Smooth muscle cell (in vitro differentiated cells): ENCODE measurements around the gene SUCLG1. TPM values are rescaled to one million over a fixed set of nuclear protein-coding genes. Genes with fewer than 3 reads are reported as not detected.

ENCODE experiments used
- DNase-seq: peaks from one replicate; lab custom pipeline; 2025; ENCODE audit not compliant: unreplicated experiment; lab: John Stamatoyannopoulos, UW
- H2AFZ ChIP-seq: fragments of 200-600 bp; sonication (generic); 2 replicates; pipeline ENCODE4 v1.6.0; 2016; ENCODE audit warnings: antibody characterized with exemption, low read depth, mild to moderate bottlenecking
- H3F3A ChIP-seq: fragments of 200-600 bp; sonication (generic); 2 replicates; pipeline ENCODE4 v1.6.0; 2017; ENCODE audit warnings: antibody characterized with exemption, low read depth
- H3K27ac ChIP-seq: fragments of 200-600 bp; sonication (generic); 2 replicates; pipeline ENCODE4 v1.5.1; 2016; ENCODE audit warnings: low read depth, mild to moderate bottlenecking
- H3K27me3 ChIP-seq: fragments of 200-600 bp; sonication (generic); 2 replicates; pipeline ENCODE4 v1.6.1; 2016; ENCODE audit warnings: low read depth, mild to moderate bottlenecking
- H3K36me3 ChIP-seq: fragments of 200-600 bp; sonication (generic); 2 replicates; pipeline ENCODE4 v1.5.1; 2016; ENCODE audit warnings: low read depth
- H3K4me1 ChIP-seq: fragments of 200-600 bp; sonication (generic); 2 replicates; pipeline ENCODE4 v1.5.1; 2016; ENCODE audit warnings: low read depth
- H3K4me2 ChIP-seq: fragments of 200-600 bp; sonication (generic); 2 replicates; pipeline ENCODE4 v1.6.0; 2016; ENCODE audit warnings: mild to moderate bottlenecking
- H3K4me3 ChIP-seq: fragments of 200-600 bp; sonication (generic); 2 replicates; pipeline ENCODE4 v1.5.1; 2016; ENCODE audit warnings: mild to moderate bottlenecking
- H3K79me2 ChIP-seq: fragments of 200-600 bp; sonication (generic); 2 replicates; pipeline ENCODE4 v1.6.0; 2016; ENCODE audit warnings: low read depth, mild to moderate bottlenecking
- H3K9ac ChIP-seq: fragments of 200-600 bp; sonication (generic); 2 replicates; pipeline ENCODE4 v1.6.0; 2016; ENCODE audit warnings: low read depth
- H3K9me3 ChIP-seq: fragments of 200-600 bp; sonication (generic); replicated peaks from 2 replicates; pipeline ENCODE4 v1.5.1; 2016; ENCODE audit warnings: low read depth
- H4K20me1 ChIP-seq: fragments of 200-600 bp; sonication (generic); 2 replicates; pipeline ENCODE4 v1.6.0; 2016; ENCODE audit warnings: low read depth
- WGBS: methylation state at CpG from one replicate; pipeline ENCODE4 v1.1.7; 2016; ENCODE audit warnings: low lambda C conversion rate; 5-methylcytosine and 5-hydroxymethylcytosine counted together
- polyA plus RNA-seq: library from polyadenylated mRNA; unstranded; fragments of >200 nt; fragmentation: Nextera tagmentation; extraction: Ambion mirVana; gene quantifications from 2 replicates; pipeline ENCODE4 v1.2.1, GENCODE V29; 2016
- total RNA-seq: library from RNA; depleted of rRNA; stranded (reverse); fragments of >200 nt; gene quantifications from 2 replicates; pipeline ENCODE4 v1.2.3, GENCODE V29; 2014
- TF ChIP-seq, protein P1 (sequence below): fragments of 200-600 bp; sonication (generic); IDR thresholded peaks from 2 replicates; pipeline ENCODE4 v1.5.1; 2017; ENCODE audit warnings: borderline replicate concordance, mild to moderate bottlenecking, antibody characterized with exemption; ENCODE audit not compliant: insufficient read depth, poor library complexity, severe bottlenecking

Gene SUCLG1
- total and polyA plus RNA-seq, 2 experiments from 2014 or later = 63.1 to 81.7 TPM

DNA sequence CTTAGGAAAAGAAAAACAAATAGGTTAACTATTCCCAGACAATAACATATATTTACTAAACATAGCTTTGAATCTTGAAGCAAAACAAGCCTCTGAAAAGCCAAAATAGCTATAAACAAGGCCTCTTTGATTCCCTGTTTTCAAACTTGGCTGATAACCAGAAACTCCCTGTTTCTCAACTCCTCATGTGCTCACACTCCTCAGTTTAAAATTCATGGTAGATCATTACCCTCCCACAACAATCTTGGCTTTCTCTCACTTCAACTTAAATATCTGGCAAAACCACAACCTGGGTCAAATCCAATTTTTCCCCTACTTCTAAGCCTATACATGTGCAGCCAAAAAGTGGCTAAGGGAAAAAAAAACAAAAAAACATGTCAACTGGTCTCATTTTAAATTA lies 15.6 kb downstream of the SUCLG1 start:
- no peaks in the 10 kb centered on the region for H3K4me1 ChIP-seq
- H3K4me2 ChIP-seq = no peak overlapping the region
- H3K9ac ChIP-seq = no peak overlapping the region
- H3K36me3 ChIP-seq = peaks cover 20% of the 10 kb centered on the region
- H3K4me3 ChIP-seq = no peak overlapping the region
- H3F3A ChIP-seq = no peaks in the 10 kb centered on the region
- no peaks in the 10 kb centered on the region for H3K9me3 ChIP-seq
- H4K20me1 ChIP-seq = no peaks in the 10 kb centered on the region
- H3K27ac ChIP-seq = no peak overlapping the region
- TF ChIP-seq, protein P1, sequence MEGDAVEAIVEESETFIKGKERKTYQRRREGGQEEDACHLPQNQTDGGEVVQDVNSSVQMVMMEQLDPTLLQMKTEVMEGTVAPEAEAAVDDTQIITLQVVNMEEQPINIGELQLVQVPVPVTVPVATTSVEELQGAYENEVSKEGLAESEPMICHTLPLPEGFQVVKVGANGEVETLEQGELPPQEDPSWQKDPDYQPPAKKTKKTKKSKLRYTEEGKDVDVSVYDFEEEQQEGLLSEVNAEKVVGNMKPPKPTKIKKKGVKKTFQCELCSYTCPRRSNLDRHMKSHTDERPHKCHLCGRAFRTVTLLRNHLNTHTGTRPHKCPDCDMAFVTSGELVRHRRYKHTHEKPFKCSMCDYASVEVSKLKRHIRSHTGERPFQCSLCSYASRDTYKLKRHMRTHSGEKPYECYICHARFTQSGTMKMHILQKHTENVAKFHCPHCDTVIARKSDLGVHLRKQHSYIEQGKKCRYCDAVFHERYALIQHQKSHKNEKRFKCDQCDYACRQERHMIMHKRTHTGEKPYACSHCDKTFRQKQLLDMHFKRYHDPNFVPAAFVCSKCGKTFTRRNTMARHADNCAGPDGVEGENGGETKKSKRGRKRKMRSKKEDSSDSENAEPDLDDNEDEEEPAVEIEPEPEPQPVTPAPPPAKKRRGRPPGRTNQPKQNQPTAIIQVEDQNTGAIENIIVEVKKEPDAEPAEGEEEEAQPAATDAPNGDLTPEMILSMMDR = no peak
- DNase-seq = no peak
- H3K27me3 ChIP-seq = no peaks in the 10 kb centered on the region
- peaks cover 11% of the 10 kb centered on the region for H3K79me2 ChIP-seq
- H2AFZ ChIP-seq = no peak overlapping the region

DNA sequence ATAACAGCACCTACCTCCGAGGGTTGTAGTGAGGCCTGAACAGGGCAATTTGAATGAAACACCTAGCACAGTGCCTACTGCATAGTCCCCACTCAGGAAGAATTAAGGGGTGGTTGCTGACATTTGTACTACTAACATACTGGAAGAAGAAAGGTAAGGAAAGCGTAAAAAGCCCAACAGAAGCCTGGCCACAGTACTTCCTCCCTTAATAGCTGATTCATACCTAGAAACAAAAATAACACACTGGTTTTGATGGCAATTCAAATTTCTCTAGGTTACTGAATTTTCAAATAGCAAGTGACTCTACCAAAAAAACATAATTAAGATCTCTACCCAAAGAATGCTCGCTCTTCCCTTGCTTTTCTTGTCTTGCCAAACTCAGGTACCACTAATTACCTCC lies 16.2 kb downstream of the SUCLG1 start:
- TF ChIP-seq, protein P1 = no peak
- Histone ChIP-seq H3K9me3 (no peaks in the 10 kb centered on the region), H3F3A (no peaks in the 10 kb centered on the region), H2AFZ (no peak overlapping the region), H3K4me1 (no peaks in the 10 kb centered on the region), H3K9ac (no peak overlapping the region), H3K4me2 (no peak overlapping the region), H3K4me3 (no peak overlapping the region), H3K27ac (no peak overlapping the region), H3K79me2 (peaks cover 6% of the 10 kb centered on the region), H4K20me1 (no peaks in the 10 kb centered on the region), H3K36me3 (peaks cover 23% of the 10 kb centered on the region), H3K27me3 (no peaks in the 10 kb centered on the region)
- no peak for DNase-seq
- 89% methylated on average over 3 of the region's 3 CpGs for WGBS

DNA sequence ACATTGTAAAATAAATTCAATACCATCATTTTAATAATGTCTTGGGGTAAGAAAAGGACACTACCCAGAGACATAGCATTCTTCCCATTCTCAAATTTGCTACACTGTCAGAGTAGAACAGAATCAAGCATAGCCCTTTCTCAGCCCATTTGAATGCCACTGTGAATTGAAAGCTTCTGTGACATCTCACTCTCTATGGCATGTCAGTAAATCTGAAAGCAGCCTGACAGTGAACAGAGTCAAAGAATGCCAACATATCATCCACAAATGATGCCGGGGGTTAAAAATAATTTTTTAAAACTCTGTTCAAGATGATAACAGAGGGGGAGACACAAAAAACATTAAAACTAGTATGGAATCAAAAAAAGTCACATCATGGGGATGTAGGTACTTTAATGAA lies 17.6 kb downstream of the SUCLG1 start:
- Histone ChIP-seq H2AFZ (no peak overlapping the region), H4K20me1 (no peaks in the 10 kb centered on the region), H3K36me3 (peaks cover 27% of the 10 kb centered on the region), H3K9me3 (no peaks in the 10 kb centered on the region), H3K4me3 (no peak overlapping the region), H3F3A (no peaks in the 10 kb centered on the region), H3K27ac (no peak overlapping the region), H3K4me1 (peaks cover 2% of the 10 kb centered on the region), H3K9ac (no peak overlapping the region), H3K27me3 (no peaks in the 10 kb centered on the region), H3K4me2 (no peak overlapping the region), H3K79me2 (peaks cover 6% of the 10 kb centered on the region)
- TF ChIP-seq, protein P1 = no peak
- 100% methylated on average over 1 of the region's 1 CpG for WGBS
- DNase-seq = no peak

DNA sequence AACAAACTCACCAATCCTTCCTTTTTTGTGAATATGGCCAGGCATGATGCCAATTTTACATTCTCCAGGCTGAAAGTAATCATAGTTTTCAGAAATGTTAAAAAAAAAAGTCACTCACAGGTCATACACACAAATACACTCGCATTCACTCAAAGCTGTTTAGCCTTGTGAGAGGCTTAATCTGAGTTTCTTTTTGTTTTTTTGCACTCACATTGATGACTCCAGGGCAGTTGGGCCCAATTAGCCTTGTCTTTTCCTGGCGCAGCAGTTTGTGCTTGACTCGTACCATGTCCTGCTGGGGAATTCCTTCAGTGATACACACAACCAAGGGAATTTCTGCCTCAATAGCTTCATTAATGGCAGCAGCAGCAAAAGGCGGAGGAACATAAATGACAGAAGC lies 18.0 kb downstream of the SUCLG1 start:
- WGBS = 95% methylated on average over 4 of the region's 4 CpGs
- no peaks in the 10 kb centered on the region for H3K9me3 ChIP-seq
- no peak for DNase-seq

More for the DNA sequence above, 18.0 kb downstream of the SUCLG1 start:
- no peak overlapping the region for H2AFZ ChIP-seq
- no peak overlapping the region for H3K9ac ChIP-seq
- H3K27me3 ChIP-seq = no peaks in the 10 kb centered on the region
- no peak overlapping the region for H3K4me3 ChIP-seq
- H3K79me2 ChIP-seq = peaks cover 6% of the 10 kb centered on the region
- H3K36me3 ChIP-seq = peaks cover 27% of the 10 kb centered on the region
- H3F3A ChIP-seq = peaks cover under 1% of the 10 kb centered on the region
- TF ChIP-seq, protein P1 = no peak
- peaks cover 6% of the 10 kb centered on the region for H3K4me1 ChIP-seq
- no peak overlapping the region for H3K27ac ChIP-seq
- no peaks in the 10 kb centered on the region for H4K20me1 ChIP-seq
- no peak overlapping the region for H3K4me2 ChIP-seq
